ENCODE results near the gene LRRC59. TPM values are rescaled to one million over a fixed set of nuclear protein-coding genes. Genes with fewer than 3 reads are reported as not detected.

Gene LRRC59
- total and polyA plus RNA-seq, 2 experiments from 2014 or later: 105 to 121 TPM

DNA sequence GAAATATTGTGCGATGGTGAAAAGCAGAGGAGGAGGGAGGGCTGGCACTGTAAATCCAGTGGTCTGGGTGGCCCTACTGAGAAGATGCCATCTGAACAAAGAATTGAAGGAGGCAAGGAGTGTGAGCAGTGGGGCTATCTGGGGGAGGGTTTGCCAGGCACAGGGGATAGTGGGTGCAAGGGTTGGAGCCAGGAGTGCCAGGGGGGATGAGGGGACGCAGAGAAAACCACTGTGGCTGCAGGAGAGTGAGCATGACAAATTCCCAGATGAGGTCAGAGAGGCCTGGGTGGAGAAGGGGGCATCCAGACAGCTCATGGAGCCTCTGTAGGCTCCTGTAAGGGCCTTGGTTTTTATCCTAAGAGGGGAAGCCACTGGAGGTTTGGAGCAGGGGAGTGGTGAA lies 46.6 kb downstream of the LRRC59 start:
- Histone ChIP-seq H3K36me3 (replicated peaks; ENCODE audit: insufficient read depth, low read depth) (no peaks in the 10 kb centered on the region), H4K20me1 (ENCODE audit: insufficient read depth, poor library complexity, severe bottlenecking) (no peaks in the 10 kb centered on the region), H3K27me3 (no peaks in the 10 kb centered on the region), H3K79me2 (peaks cover 37% of the 10 kb centered on the region), H3K27ac (no peak overlapping the region), H2AFZ (no peak overlapping the region), H3K9me3 (ENCODE audit: low read depth) (no peaks in the 10 kb centered on the region), H3K4me1 (ENCODE audit: insufficient read depth) (peaks cover 14% of the 10 kb centered on the region), H3K9me2 (replicated peaks; ENCODE audit: insufficient read depth) (no peaks in the 10 kb centered on the region), H3K4me2 (no peak overlapping the region), H3K4me3 (no peak overlapping the region)
- TF ChIP-seq, protein P1, sequence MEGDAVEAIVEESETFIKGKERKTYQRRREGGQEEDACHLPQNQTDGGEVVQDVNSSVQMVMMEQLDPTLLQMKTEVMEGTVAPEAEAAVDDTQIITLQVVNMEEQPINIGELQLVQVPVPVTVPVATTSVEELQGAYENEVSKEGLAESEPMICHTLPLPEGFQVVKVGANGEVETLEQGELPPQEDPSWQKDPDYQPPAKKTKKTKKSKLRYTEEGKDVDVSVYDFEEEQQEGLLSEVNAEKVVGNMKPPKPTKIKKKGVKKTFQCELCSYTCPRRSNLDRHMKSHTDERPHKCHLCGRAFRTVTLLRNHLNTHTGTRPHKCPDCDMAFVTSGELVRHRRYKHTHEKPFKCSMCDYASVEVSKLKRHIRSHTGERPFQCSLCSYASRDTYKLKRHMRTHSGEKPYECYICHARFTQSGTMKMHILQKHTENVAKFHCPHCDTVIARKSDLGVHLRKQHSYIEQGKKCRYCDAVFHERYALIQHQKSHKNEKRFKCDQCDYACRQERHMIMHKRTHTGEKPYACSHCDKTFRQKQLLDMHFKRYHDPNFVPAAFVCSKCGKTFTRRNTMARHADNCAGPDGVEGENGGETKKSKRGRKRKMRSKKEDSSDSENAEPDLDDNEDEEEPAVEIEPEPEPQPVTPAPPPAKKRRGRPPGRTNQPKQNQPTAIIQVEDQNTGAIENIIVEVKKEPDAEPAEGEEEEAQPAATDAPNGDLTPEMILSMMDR (IDR thresholded peaks at IDR 0.05; ENCODE audit: poor library complexity): no peak
- no peak for TF ChIP-seq EZH2 (IDR thresholded peaks at IDR 0.05; ENCODE audit: borderline replicate concordance)
- no peak for TF ChIP-seq EZH2phosphoT487 (IDR thresholded peaks at IDR 0.05; ENCODE audit: low read depth, severe bottlenecking, unreplicated experiment)
- WGBS (ENCODE audit: low lambda C conversion rate, missing lambda C conversion rate): 100% methylated on average over 2 of the region's 2 CpGs
- DNase-seq (ENCODE audit: low spot score): no peak

DNA sequence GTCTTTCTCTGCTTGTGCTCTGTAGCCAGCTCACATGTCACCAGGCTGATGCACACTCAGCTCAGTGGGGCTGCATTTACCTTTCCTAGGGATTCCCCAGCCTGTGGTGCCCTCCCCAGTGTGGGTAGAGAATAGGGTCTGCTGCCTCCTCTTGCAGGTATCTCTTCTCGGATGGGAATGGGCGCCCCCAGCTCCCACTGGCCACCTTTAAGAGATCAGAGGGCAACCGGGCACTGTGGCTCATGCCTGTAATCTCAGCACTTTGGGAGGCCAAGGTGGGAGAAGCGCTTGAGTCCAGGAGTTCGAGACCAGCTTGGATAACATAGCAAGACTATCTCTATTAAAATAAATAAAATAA lies 48.1 kb downstream of the LRRC59 start:
- TF ChIP-seq, protein P1 (IDR thresholded peaks at IDR 0.05; ENCODE audit: poor library complexity): no peak
- TF ChIP-seq EZH2phosphoT487 (IDR thresholded peaks at IDR 0.05; ENCODE audit: low read depth, severe bottlenecking, unreplicated experiment): no peak
- TF ChIP-seq EZH2 (IDR thresholded peaks at IDR 0.05; ENCODE audit: borderline replicate concordance): no peak
- peak; percentile 1 for DNase-seq (ENCODE audit: low spot score)
- Histone ChIP-seq H3K4me1 (ENCODE audit: insufficient read depth) (peaks cover 20% of the 10 kb centered on the region), H3K4me2 (no peak overlapping the region), H4K20me1 (ENCODE audit: insufficient read depth, poor library complexity, severe bottlenecking) (no peaks in the 10 kb centered on the region), H3K36me3 (replicated peaks; ENCODE audit: insufficient read depth, low read depth) (no peaks in the 10 kb centered on the region), H3K9me2 (replicated peaks; ENCODE audit: insufficient read depth) (no peaks in the 10 kb centered on the region), H3K79me2 (peaks cover 37% of the 10 kb centered on the region), H3K4me3 (no peak overlapping the region), H3K9me3 (ENCODE audit: low read depth) (no peaks in the 10 kb centered on the region), H3K27me3 (no peaks in the 10 kb centered on the region), H3K27ac (no peak overlapping the region), H2AFZ (no peak overlapping the region)
- 99% methylated on average over 5 of the region's 5 CpGs for WGBS (ENCODE audit: low lambda C conversion rate, missing lambda C conversion rate)

DNA sequence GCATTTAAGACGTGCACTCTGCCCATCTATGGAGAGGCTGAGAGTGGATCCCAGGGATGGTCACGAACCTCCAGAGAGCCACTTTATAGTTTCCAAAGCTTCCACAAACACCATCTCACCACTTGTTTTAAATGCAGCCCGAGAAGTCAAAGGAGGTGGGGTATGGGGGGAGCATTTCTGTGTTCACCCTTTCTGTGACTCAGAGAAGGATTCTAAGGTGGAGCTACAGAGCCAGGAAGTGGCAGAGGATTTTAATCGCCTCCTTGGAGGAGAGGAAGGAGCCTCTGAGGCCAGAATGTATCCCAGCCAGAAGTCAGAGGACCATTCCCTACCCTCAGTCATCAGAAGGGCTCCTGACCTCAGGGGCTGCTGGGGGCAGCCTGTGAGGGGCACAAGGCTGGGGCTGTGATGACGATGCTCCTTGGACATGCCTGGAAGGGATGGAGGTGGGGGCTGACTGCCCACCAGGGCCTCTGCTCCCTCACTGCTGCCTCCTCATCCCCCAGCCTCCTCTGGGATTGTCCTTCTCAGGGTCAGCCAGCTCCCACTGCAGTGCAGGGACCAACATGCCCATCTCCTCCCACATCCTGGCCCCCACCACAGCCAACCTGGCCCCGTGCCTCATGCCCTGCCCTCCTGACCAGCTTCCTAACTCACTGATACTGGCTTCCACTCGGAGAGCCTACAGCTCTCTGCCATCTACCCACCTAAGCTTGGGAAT lies 48.6 kb downstream of the LRRC59 start:
- peaks cover 37% of the 10 kb centered on the region for H3K79me2 ChIP-seq
- H3K9me2 ChIP-seq (replicated peaks; ENCODE audit: insufficient read depth): no peaks in the 10 kb centered on the region
- H3K27me3 ChIP-seq: no peaks in the 10 kb centered on the region
- no peaks in the 10 kb centered on the region for H3K36me3 ChIP-seq (replicated peaks; ENCODE audit: insufficient read depth, low read depth)
- no peak overlapping the region for H3K27ac ChIP-seq
- DNase-seq (ENCODE audit: low spot score): peak; percentile 2
- TF ChIP-seq, protein P1 (IDR thresholded peaks at IDR 0.05; ENCODE audit: poor library complexity): no peak
- TF ChIP-seq EZH2 (IDR thresholded peaks at IDR 0.05; ENCODE audit: borderline replicate concordance): no peak
- no peak for TF ChIP-seq EZH2phosphoT487 (IDR thresholded peaks at IDR 0.05; ENCODE audit: low read depth, severe bottlenecking, unreplicated experiment)
- no peak overlapping the region for H2AFZ ChIP-seq
- H4K20me1 ChIP-seq (ENCODE audit: insufficient read depth, poor library complexity, severe bottlenecking): no peaks in the 10 kb centered on the region
- 74% methylated on average over 7 of the region's 7 CpGs for WGBS (ENCODE audit: low lambda C conversion rate, missing lambda C conversion rate)
- no peak overlapping the region for H3K4me2 ChIP-seq
- H3K4me3 ChIP-seq: no peak overlapping the region
- H3K9me3 ChIP-seq (ENCODE audit: low read depth): no peaks in the 10 kb centered on the region
- H3K4me1 ChIP-seq (ENCODE audit: insufficient read depth): peaks cover 20% of the 10 kb centered on the region
